Esophagus squamous epithelium (tissue), 5 donors: ENCODE data around the gene OR5M8. TPM values are rescaled to one million over a fixed set of nuclear protein-coding genes. Genes with fewer than 3 reads are reported as not detected.

ENCODE experiments used
- DNase-seq: peaks from one replicate; lab custom pipeline; 2025; lab: John Stamatoyannopoulos, UW
- H3K27ac ChIP-seq, 4 donors: fragments of 200-600 bp; sonication (generic); one replicate each; pipeline ENCODE4 v1.5.1; 2016 to 2019; ENCODE audit warnings: mild to moderate bottlenecking in 1 of 4
- H3K27me3 ChIP-seq, 4 donors: fragments of 200-600 bp; sonication (generic); 1 replicate in 3 of 4; 2 replicates in 1 of 4; pipeline versions ENCODE4 v1.5.1 to v1.6.0; 2017 to 2021; ENCODE audit warnings: antibody characterized with exemption in 1 of 4
- H3K36me3 ChIP-seq, 3 donors: fragments of 200-600 bp; sonication (generic); one replicate each; pipeline ENCODE4 v1.5.1; 2016 to 2019
- H3K4me1 ChIP-seq, 3 donors: fragments of 200-600 bp; sonication (generic); one replicate each; pipeline ENCODE4 v1.5.1; 2017 to 2019
- H3K4me3 ChIP-seq, 4 donors: fragments of 200-600 bp; sonication (generic); 1 replicate in 3 of 4; 2 replicates in 1 of 4; pipeline ENCODE4 v1.5.1; 2016 to 2019; ENCODE audit warnings: mild to moderate bottlenecking in 2 of 4, moderate library complexity in 1 of 4
- H3K9me3 ChIP-seq, 3 donors: fragments of 200-600 bp; sonication (generic); one replicate each; pipeline ENCODE4 v1.5.1; 2016 to 2019
- CTCF ChIP-seq, 6 experiments: fragments of 450-650 bp in 4 of 6; fragments of 200-600 bp in 2 of 6; sonication (generic) in 2 of 6; IDR thresholded peaks; one replicate each; pipeline ENCODE4 v1.5.1; 2016 to 2019; ENCODE audit warnings: antibody characterized with exemption in 6 of 6, mild to moderate bottlenecking in 4 of 6, moderate library complexity in 4 of 6
- POLR2A ChIP-seq, 4 donors: fragments of 450-650 bp; IDR thresholded peaks; one replicate each; pipeline ENCODE4 v1.6.1; 2017; ENCODE audit warnings: antibody characterized with exemption in 4 of 4, mild to moderate bottlenecking in 4 of 4, moderate library complexity in 3 of 4
- WGBS, 2 donors: methylation state at CpG; one replicate each; pipeline ENCODE4 v1.1.5; 2018; 5-methylcytosine and 5-hydroxymethylcytosine counted together
- intact Hi-C: fragments of 100-400 bp; cut with DNase I; formaldehyde crosslinking; loops from one replicate; pipeline ENCODE4 v1.15.0; 2022
- total RNA-seq, 4 donors: library from RNA; depleted of rRNA; stranded (reverse); fragments of >200 nt; gene quantifications; one replicate each; pipeline ENCODE4 v1.1.0, GENCODE V29; 2016
- donor health status: DM: yes; HTN: yes; CAD: no.

Gene OR5M8
- not detected for total RNA-seq

GRCh38 chr11:56491270-56491669, at the start of gene OR5M8:
OR5M8 (minus strand) TSS chr11:56491370; CDS start chr11:56491370, 0 bp downstream.
- intact Hi-C loops, result no loop called here
- TF ChIP-seq POLR2A (IDR thresholded peaks at IDR 0.05), result no peak
- no peak for TF ChIP-seq CTCF (IDR thresholded peaks at IDR 0.05)

GRCh38 chr11:56533054-56533740, 42.0 kb upstream of the OR5M8 start:
- 58 to 61% methylated on average over 3 of the region's 3 CpGs for whole genome bisulfite sequencing, 2 donors
- H3K36me3 ChIP-seq, result no peaks in the 10 kb centered on the region

More at GRCh38 chr11:56491270-56491669, at the start of gene OR5M8:
- H3K9me3 ChIP-seq, result no peaks in the 10 kb centered on the region
- H3K4me1 ChIP-seq, result no peaks in the 10 kb centered on the region
- no peak for DNase-seq
- WGBS, 2 donors, result 72 to 73% methylated on average over 7 of the region's 7 CpGs
- H3K4me3 ChIP-seq, result no peak within 1 kb of the TSS
- no peaks in the 10 kb centered on the region for H3K36me3 ChIP-seq
- H3K27ac ChIP-seq, result no peak within 1 kb of the TSS
- H3K27me3 ChIP-seq, result no peaks in the 10 kb centered on the region

GRCh38 chr11:56531856-56532255, 40.7 kb upstream of the OR5M8 start:
- intact Hi-C loops, result no loop called here
- WGBS, 2 donors, result 73 to 81% methylated on average over 2 of the region's 2 CpGs
- H3K9me3 ChIP-seq, result no peaks in the 10 kb centered on the region
- TF ChIP-seq POLR2A (IDR thresholded peaks at IDR 0.05), result no peak
- TF ChIP-seq CTCF (IDR thresholded peaks at IDR 0.05), result no peak
- no peaks in the 10 kb centered on the region for H3K36me3 ChIP-seq
- no peaks in the 10 kb centered on the region for H3K4me1 ChIP-seq
- no peaks in the 10 kb centered on the region for H3K27me3 ChIP-seq
- H3K4me3 ChIP-seq, result no peak overlapping the region
- no peak for DNase-seq
- no peak overlapping the region for H3K27ac ChIP-seq

More at GRCh38 chr11:56533054-56533740, 42.0 kb upstream of the OR5M8 start:
- Histone ChIP-seq H3K27me3 (no peaks in the 10 kb centered on the region), H3K9me3 (no peaks in the 10 kb centered on the region), H3K4me1 (no peaks in the 10 kb centered on the region), H3K4me3 (no peak overlapping the region), H3K27ac (no peak overlapping the region)
- TF ChIP-seq POLR2A (IDR thresholded peaks at IDR 0.05) (no peak), CTCF (IDR thresholded peaks at IDR 0.05) (no peak)
- intact Hi-C loops, result no loop called here
- DNase-seq, result no peak

DNA sequence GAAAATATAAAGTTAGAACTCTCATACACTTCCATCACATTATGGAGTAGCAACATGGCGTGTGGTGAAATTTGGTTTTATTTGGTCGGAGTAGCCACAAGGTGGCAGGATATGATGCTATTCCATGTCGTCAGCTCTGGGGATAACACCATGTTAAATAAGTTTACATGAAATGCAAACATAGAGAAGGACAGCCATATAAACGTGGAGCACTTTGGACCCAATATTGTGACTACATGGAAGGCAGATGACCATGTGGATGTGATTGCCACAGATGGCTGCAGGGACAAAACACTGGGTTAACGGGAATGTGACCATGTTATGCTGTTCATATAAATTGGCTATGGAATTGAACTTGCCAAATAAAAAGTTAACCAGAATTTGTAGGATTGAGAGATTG, 30.8 kb upstream of the OR5M8 start:
- WGBS, 2 donors, result 57 to 60% methylated on average over 5 of the region's 5 CpGs
- H3K27ac ChIP-seq, result no peak overlapping the region
- H3K4me1 ChIP-seq, result no peaks in the 10 kb centered on the region
- no peaks in the 10 kb centered on the region for H3K9me3 ChIP-seq
- intact Hi-C loops, result no loop called here
- DNase-seq, result no peak
- TF ChIP-seq POLR2A (IDR thresholded peaks at IDR 0.05) (no peak), CTCF (IDR thresholded peaks at IDR 0.05) (no peak)
- H3K36me3 ChIP-seq, result no peaks in the 10 kb centered on the region
- H3K4me3 ChIP-seq, result no peak overlapping the region
- no peaks in the 10 kb centered on the region for H3K27me3 ChIP-seq

GRCh38 chr11:56513280-56513679, 22.1 kb upstream of the OR5M8 start:
- Histone ChIP-seq H3K4me3 (no peak overlapping the region), H3K36me3 (no peaks in the 10 kb centered on the region), H3K27ac (no peak overlapping the region), H3K27me3 (no peaks in the 10 kb centered on the region), H3K9me3 (no peaks in the 10 kb centered on the region), H3K4me1 (no peaks in the 10 kb centered on the region)
- WGBS, 2 donors, result 64 to 93% methylated on average over 1 of the region's 1 CpG
- no peak for TF ChIP-seq POLR2A (IDR thresholded peaks at IDR 0.05)
- no peak for TF ChIP-seq CTCF (IDR thresholded peaks at IDR 0.05)
- DNase-seq, result no peak
- intact Hi-C loops, result no loop called here
